Esophagus squamous epithelium (tissue), 5 donors: ENCODE data around the gene KCNQ4. TPM values are rescaled to one million over a fixed set of nuclear protein-coding genes. Genes with fewer than 3 reads are reported as not detected.
A peak's percentile ranks its signal among the peaks of the same experiment; 100 is the strongest.

Experiments
- DNase-seq: peaks from one replicate; lab custom pipeline; 2025; lab: John Stamatoyannopoulos, UW
- H3K27ac ChIP-seq, 4 donors: fragments of 200-600 bp; sonication (generic); one replicate each; pipeline ENCODE4 v1.5.1; 2016 to 2019; ENCODE audit warnings: mild to moderate bottlenecking in 1 of 4
- H3K27me3 ChIP-seq, 4 donors: fragments of 200-600 bp; sonication (generic); 1 replicate in 3 of 4; 2 replicates in 1 of 4; pipeline versions ENCODE4 v1.5.1 to v1.6.0; 2017 to 2021; ENCODE audit warnings: antibody characterized with exemption in 1 of 4
- H3K36me3 ChIP-seq, 3 donors: fragments of 200-600 bp; sonication (generic); one replicate each; pipeline ENCODE4 v1.5.1; 2016 to 2019
- H3K4me1 ChIP-seq, 3 donors: fragments of 200-600 bp; sonication (generic); one replicate each; pipeline ENCODE4 v1.5.1; 2017 to 2019
- H3K4me3 ChIP-seq, 4 donors: fragments of 200-600 bp; sonication (generic); 1 replicate in 3 of 4; 2 replicates in 1 of 4; pipeline ENCODE4 v1.5.1; 2016 to 2019; ENCODE audit warnings: mild to moderate bottlenecking in 2 of 4, moderate library complexity in 1 of 4
- H3K9me3 ChIP-seq, 3 donors: fragments of 200-600 bp; sonication (generic); one replicate each; pipeline ENCODE4 v1.5.1; 2016 to 2019
- POLR2A ChIP-seq, 4 donors: fragments of 450-650 bp; IDR thresholded peaks; one replicate each; pipeline ENCODE4 v1.6.1; 2017; ENCODE audit warnings: antibody characterized with exemption in 4 of 4, mild to moderate bottlenecking in 4 of 4, moderate library complexity in 3 of 4
- WGBS, 2 donors: methylation state at CpG; one replicate each; pipeline ENCODE4 v1.1.5; 2018; 5-methylcytosine and 5-hydroxymethylcytosine counted together
- intact Hi-C: fragments of 100-400 bp; cut with DNase I; formaldehyde crosslinking; loops from one replicate; pipeline ENCODE4 v1.15.0; 2022
- total RNA-seq, 4 donors: library from RNA; depleted of rRNA; stranded (reverse); fragments of >200 nt; gene quantifications; one replicate each; pipeline ENCODE4 v1.1.0, GENCODE V29; 2016
- TF ChIP-seq, protein P1 (sequence below), 6 experiments: fragments of 450-650 bp in 4 of 6; fragments of 200-600 bp in 2 of 6; sonication (generic) in 2 of 6; IDR thresholded peaks; one replicate each; pipeline ENCODE4 v1.5.1; 2016 to 2019; ENCODE audit warnings: antibody characterized with exemption in 6 of 6, mild to moderate bottlenecking in 4 of 6, moderate library complexity in 4 of 6
- donor health status: DM: yes; HTN: yes; CAD: no.

The KCNQ4 gene
- total RNA-seq, 4 donors from 2014 or later = 0.50 to 2.1 (median 0.81) TPM

DNA sequence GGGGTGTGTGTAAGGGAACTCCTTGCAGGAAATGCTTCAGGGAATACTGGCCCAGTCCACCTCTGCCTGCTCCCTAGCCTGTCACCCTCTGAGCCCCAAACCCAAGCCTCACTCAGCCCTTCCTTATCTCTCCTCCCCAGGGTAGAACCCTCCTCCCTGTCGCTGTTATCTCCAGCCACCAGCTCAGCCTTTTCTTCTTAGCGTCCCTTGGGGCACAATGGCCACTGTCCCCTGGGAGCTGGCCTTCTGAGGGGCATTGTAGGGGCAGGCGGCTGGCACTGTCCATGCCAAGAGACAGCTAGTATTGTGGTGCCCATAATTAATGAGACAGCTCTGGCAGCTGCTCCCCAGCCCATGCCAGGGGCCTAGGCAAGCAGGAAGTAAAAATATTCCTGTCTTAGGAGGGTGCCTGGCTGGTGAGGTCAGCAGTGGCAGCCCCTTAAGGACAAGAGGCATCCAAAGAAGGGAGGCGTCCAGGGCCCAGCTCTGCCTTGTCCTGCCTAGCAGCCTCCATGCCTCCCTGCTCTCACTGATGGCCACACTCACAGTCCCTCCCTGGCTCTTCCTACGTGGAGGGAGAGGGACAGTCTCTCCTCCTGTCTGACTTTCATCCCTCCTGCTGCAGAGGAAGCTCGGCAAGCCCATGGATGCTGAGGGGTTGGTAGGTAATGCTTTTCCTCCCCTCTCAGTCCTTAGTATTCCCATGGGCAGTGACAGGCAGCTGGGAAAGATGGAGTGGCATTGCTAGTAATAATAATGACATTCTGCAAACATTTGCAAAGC, 37.5 kb downstream of the KCNQ4 start:
- H3K36me3 ChIP-seq = no peaks in the 10 kb centered on the region
- DNase-seq = no peak
- H3K9me3 ChIP-seq = no peaks in the 10 kb centered on the region
- no peak overlapping the region for H3K27ac ChIP-seq
- peaks cover 9 to 41% (median 12%) of the 10 kb centered on the region in 3 donors for H3K4me1 ChIP-seq
- H3K27me3 ChIP-seq = peaks cover 0 to 8% (median 0%) of the 10 kb centered on the region in 4 donors
- intact Hi-C loops = no loop called here
- H3K4me3 ChIP-seq = no peak overlapping the region
- 50 to 67% methylated on average over 3 to 6 of the region's 6 CpGs for WGBS, 2 donors
- TF ChIP-seq, protein P1, sequence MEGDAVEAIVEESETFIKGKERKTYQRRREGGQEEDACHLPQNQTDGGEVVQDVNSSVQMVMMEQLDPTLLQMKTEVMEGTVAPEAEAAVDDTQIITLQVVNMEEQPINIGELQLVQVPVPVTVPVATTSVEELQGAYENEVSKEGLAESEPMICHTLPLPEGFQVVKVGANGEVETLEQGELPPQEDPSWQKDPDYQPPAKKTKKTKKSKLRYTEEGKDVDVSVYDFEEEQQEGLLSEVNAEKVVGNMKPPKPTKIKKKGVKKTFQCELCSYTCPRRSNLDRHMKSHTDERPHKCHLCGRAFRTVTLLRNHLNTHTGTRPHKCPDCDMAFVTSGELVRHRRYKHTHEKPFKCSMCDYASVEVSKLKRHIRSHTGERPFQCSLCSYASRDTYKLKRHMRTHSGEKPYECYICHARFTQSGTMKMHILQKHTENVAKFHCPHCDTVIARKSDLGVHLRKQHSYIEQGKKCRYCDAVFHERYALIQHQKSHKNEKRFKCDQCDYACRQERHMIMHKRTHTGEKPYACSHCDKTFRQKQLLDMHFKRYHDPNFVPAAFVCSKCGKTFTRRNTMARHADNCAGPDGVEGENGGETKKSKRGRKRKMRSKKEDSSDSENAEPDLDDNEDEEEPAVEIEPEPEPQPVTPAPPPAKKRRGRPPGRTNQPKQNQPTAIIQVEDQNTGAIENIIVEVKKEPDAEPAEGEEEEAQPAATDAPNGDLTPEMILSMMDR (IDR thresholded peaks at IDR 0.05) = no peak
- TF ChIP-seq POLR2A (IDR thresholded peaks at IDR 0.05) = no peak

DNA sequence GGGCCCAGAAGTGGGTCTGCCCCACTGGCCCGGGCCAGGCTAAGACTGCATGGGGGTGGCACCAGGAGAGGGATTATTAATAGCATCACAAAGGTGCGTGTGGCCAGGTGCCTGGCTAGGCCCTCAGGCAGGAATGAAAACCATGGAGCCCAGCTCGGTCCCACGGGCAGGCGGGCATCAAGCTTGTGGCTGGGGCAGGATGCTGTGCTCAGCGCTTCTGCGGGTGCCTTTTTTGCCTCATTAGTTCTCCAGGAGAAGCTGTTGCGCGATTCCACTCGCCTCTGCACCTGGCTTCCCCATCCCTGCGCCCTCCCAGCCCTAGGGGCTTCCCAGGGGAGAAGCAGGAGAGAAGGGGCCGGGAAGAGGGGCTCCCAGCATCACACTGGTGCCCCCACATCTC, 39.3 kb downstream of the KCNQ4 start:
- no peaks in the 10 kb centered on the region for H3K36me3 ChIP-seq
- peaks cover 0 to 5% (median 0%) of the 10 kb centered on the region in 4 donors for H3K27me3 ChIP-seq
- H3K27ac ChIP-seq = no peak overlapping the region
- 76 to 88% methylated on average over 7 to 8 of the region's 12 CpGs for WGBS, 2 donors
- H3K9me3 ChIP-seq = no peaks in the 10 kb centered on the region
- H3K4me3 ChIP-seq = no peak overlapping the region
- intact Hi-C loops = no loop called here
- H3K4me1 ChIP-seq = peaks cover 8 to 37% (median 12%) of the 10 kb centered on the region in 3 donors
- TF ChIP-seq POLR2A (IDR thresholded peaks at IDR 0.05) = no peak
- TF ChIP-seq, protein P1 (IDR thresholded peaks at IDR 0.05) = no peak
- no peak for DNase-seq

DNA sequence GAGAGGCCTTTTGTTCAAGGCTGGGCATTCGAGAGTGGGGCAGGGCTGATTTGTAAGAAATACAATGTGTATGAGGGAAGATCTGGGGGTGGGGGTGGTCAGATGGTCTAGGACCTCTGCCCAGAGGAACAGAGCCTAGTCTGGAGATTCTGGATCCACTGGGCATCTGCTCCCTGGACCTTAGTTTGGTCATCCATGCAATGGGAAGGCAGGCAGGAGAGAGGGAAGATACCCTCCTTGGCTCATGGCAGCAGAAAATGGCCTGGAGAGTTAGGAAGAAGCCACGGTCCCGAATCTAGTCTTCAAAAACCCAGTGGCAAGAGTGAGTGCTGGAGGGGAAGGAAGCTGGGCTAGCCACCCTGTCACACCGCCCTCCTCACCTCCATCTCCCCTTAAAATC, 39.8 kb downstream of the KCNQ4 start:
- intact Hi-C loops = no loop called here
- TF ChIP-seq, protein P1 (IDR thresholded peaks at IDR 0.05) = no peak
- TF ChIP-seq POLR2A (IDR thresholded peaks at IDR 0.05) = no peak

DNA sequence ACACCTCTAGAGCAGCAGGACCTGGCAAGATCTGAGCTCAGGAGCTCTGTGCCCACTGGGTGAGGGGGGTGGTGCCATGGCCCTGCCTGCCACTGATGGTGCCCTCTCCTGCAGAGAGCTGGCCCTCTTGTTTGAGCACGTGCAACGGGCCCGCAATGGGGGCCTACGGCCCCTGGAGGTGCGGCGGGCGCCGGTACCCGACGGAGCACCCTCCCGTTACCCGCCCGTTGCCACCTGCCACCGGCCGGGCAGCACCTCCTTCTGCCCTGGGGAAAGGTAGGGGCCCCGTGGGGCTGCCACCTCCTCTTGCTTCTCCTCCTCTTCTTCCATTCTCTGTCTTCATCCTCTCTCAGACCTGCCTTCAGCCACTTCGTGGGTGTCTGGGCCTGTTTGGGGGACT, 40.4 kb downstream of the KCNQ4 start:
- Histone ChIP-seq H3K36me3 (no peaks in the 10 kb centered on the region), H3K4me3 (no peak overlapping the region), H3K4me1 (peaks cover 0 to 26% (median 6%) of the 10 kb centered on the region in 3 donors), H3K27me3 (no peaks in the 10 kb centered on the region), H3K27ac (peak overlapping the region in 3 of 4 donors; percentile 30 to 49 (median 48)), H3K9me3 (no peaks in the 10 kb centered on the region)
- WGBS, 2 donors = 71 to 82% methylated on average over 1 to 2 of the region's 17 CpGs
- no peak for DNase-seq
- TF ChIP-seq, protein P1 (IDR thresholded peaks at IDR 0.05) = no peak
- TF ChIP-seq POLR2A (IDR thresholded peaks at IDR 0.05) = no peak
- intact Hi-C loops = no loop called here

More for the DNA sequence above, 39.8 kb downstream of the KCNQ4 start:
- WGBS, 2 donors = 96 to 100% methylated on average over 3 of the region's 4 CpGs
- DNase-seq = no peak
- peaks cover 4 to 33% (median 8%) of the 10 kb centered on the region in 3 donors for H3K4me1 ChIP-seq
- peaks cover 0 to under 1% (median 0%) of the 10 kb centered on the region in 4 donors for H3K27me3 ChIP-seq
- no peaks in the 10 kb centered on the region for H3K9me3 ChIP-seq
- no peaks in the 10 kb centered on the region for H3K36me3 ChIP-seq
- H3K4me3 ChIP-seq = no peak overlapping the region
- no peak overlapping the region for H3K27ac ChIP-seq
